Posterior cingulate gyrus (tissue), 11 donors: ENCODE data around the gene SIVA1.

Experiments used
- DNase-seq, 10 donors: peaks; one replicate each; pipeline versions ENCODE4 v3.0.0 to v3.0.0-alpha.2; 2020 to 2021; ENCODE audit warnings: mixed read lengths in 3 of 10
- intact Hi-C: fragments of 100-400 bp; cut with DNase I; formaldehyde crosslinking; loops from one replicate; pipeline ENCODE4 v1.15.1; 2023

Gene SIVA1

GRCh38 chr14:104768437-104769323 is 15.7 kb downstream of the SIVA1 start:
- peak; percentile 84 to 99 (median 96) for DNase-seq
- intact Hi-C loops: loop anchor here (1.0 kb wide), 1 partner anchor 58 kb away; no protein-coding TSS in a partner anchor

DNA sequence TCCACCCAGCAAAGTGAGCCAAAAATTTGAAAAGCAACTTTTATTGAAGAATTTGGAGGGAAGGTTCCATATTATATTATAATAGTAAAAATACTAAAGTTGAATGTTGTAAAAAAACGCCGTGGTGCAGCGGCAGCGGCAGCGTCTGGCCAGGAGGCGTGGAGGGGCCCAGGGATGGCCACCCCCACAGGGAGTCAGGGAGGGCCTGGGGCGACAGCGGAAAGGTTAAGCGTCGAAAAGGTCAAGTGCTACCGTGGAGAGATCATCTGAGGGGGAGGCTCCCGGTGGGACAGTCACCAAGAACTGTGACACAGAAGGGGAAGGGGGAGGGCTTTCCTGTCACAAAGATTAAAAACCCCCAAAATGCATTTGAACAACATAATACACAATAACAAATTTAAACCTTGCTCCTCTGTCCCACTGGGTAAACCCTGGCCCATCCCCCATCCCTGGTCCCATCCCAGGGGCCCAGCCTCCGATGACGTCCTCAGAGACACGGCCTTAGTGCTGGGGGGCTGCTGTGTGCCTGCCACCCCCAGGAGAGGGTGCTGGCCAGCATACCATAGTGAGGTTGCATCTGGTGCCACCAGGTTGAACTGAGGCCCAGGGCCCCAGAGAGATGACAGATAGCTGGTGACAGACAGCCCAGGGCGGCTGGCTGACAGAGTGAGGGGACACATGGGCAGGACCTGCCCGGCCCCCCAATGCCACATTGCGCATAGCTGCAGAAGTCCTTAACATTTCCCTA is 16.6 kb downstream of the SIVA1 start:
- DNase-seq: peak in 1 of 10 donors; percentile 68

GRCh38 chr14:104770072-104770579 is 17.2 kb downstream of the SIVA1 start:
- peak in 2 of 10 donors; percentile 78 to 83 for DNase-seq
- intact Hi-C loops: no loop called here

More for the DNA sequence above, 16.6 kb downstream of the SIVA1 start:
- intact Hi-C loops: no loop called here

- peak in 2 of 10 donors; percentile 26 to 70 for DNase-seq
Observed at GRCh38 chr14:104770851-104771272, 17.9 kb downstream of the SIVA1 start.

GRCh38 chr14:104771374-104771773 is 18.4 kb downstream of the SIVA1 start:
- DNase-seq: peak in 2 of 10 donors; percentile 51 to 65
- intact Hi-C loops: no loop called here

More at GRCh38 chr14:104770851-104771272, 17.9 kb downstream of the SIVA1 start:
- intact Hi-C loops: no loop called here

DNA sequence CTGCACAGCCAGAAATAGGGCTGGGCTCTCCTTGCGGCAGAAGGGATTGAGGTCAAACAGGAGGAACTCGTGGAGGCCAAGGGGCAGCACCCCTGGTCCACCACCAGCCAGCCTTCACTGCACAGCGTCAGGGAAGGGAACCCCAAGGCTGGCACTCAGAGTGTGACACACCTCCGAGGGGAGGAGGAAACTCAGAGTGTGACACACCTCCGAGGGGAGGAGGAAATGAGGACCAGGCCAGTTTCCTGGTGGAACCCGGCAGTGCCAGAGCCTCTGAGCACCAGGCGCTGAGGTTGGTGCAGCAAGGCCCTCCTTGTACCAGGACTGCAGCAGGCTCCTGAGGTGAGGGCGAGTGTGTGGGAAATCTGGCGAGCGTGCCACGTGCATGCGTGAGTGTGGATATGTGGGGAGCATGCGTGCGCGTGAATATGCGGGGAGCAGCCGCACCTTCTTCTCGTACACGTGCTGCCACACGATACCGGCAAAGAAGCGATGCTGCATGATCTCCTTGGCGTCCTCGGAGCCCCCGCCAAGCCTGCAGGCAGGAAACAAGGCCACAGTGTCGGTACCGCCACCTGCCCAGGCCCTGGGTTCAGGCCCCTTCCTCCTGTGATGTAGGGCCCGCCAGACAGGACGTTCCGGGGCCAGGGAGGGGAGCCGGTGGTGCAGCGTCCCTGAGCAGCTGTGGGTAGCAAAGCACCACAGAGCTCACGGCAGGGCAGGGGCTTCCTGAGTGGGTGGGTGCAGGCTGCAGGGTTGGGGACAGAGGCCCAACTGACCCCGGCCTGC is 19.2 kb downstream of the SIVA1 start:
- no peak for DNase-seq
- intact Hi-C loops: no loop called here

DNA sequence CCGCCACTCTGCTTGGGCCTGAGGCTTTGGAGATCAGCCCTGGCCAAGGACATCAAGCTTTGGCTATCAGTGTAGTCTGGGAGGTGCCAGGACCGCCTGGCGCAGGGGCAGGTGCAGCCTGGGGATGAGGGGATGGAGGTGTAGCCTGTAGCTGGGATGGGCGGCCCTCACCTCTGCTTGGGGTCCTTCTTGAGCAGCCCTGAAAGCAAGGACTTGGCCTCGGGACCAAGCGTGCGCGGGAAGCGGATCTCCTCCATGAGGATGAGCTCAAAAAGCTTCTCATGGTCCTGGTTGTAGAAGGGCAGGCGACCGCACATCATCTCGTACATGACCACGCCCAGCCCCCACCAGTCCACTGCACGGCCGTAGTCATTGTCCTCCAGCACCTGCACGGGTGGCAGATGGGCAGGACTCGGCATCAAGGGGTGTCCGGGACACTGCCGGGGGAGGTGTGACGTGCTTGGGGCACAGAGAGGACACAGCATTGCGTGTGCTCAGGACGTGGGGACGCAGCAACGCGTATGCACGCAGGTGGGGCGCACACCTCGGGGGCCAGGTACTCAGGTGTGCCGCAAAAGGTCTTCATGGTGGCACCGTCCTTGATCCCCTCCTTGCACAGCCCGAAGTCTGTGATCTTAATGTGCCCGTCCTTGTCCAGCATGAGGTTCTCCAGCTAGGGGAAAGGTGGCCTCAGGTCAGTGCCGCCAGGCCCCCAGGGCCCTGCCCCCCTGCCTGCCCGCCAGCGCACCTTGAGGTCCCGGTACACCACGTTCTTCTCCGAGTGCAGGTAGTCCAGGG is 20.0 kb downstream of the SIVA1 start:
- intact Hi-C loops: no loop called here
- no peak for DNase-seq

- DNase-seq: no peak
- intact Hi-C loops: no loop called here
Observed at GRCh38 chr14:104773505-104774452, 20.8 kb downstream of the SIVA1 start.

DNA sequence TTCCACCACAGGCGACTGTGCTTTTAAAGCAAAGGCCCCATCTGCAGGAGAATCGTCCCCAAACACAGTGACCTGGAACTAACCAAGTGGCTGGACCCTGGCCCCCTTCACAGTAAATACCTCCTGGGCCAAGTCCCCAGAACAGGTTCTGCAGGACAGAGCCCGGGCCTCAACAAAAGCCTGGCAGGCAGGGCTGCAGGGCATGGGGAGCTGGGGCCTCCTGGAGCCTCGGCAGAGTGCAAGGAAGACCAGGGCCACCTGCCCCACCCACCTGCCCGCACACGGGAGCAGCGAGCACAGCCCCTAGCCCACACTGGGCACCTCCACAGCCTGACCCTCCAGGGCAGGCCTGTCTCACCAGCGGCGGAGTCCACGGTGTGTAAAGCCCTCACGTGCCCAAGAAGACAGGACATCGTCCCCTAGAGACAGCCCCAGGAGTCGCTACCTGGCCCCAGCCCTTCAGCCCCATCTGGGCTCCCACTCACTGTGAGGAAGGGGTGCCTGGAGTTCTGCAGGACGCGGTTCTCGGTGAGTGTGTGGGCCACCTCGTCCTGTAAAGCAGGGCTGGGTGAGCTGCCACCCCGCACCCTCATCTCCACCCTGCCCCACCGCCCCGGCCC is 21.6 kb downstream of the SIVA1 start:
- DNase-seq: peak in 1 of 10 donors; percentile 71
- intact Hi-C loops: no loop called here

DNA sequence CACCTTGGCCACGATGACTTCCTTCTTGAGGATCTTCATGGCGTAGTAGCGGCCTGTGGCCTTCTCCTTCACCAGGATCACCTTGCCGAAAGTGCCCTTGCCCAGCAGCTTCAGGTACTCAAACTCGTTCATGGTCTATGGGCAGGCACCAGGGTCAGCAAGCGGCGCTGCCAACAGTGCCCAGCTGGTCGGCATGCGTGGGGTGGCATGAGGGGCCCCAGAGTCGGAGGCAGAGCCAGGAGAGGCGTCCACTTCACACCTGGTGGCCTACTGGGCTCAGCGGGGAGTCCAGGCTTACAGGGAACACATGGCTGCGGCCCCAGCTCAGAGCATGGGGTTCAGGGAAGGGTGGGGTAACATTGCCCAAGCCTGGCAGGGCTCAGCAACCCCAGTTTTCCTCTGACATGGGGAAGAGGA is 22.1 kb downstream of the SIVA1 start:
- peak in 1 of 10 donors; percentile 57 for DNase-seq
- intact Hi-C loops: no loop called here

GRCh38 chr14:104776481-104776880 is 23.5 kb downstream of the SIVA1 start:
- intact Hi-C loops: no loop called here
- no peak for DNase-seq

GRCh38 chr14:104776961-104777807 is 24.2 kb downstream of the SIVA1 start:
- DNase-seq: no peak
- intact Hi-C loops: no loop called here

GRCh38 chr14:104777808-104778249 is 24.9 kb downstream of the SIVA1 start:
- DNase-seq: no peak
- intact Hi-C loops: no loop called here

- no peak for DNase-seq
- intact Hi-C loops: no loop called here
Observed at GRCh38 chr14:104778694-104779331, 25.9 kb downstream of the SIVA1 start.

- intact Hi-C loops: no loop called here
- no peak for DNase-seq
Observed at GRCh38 chr14:104779776-104780512, 27.0 kb downstream of the SIVA1 start.
